K562 (cell line): ENCODE measurements around the gene PEX5. TPM values are rescaled to one million over a fixed set of nuclear protein-coding genes. Genes with fewer than 3 reads are reported as not detected.

Experiments used
- BRF1 ChIP-seq: IDR thresholded peaks from 3 replicates; pipeline ENCODE4 v1.6.1; 2011; ENCODE audit warnings: borderline replicate concordance, mild to moderate bottlenecking; ENCODE audit not compliant: insufficient read length; ENCODE audit errors: extremely low read depth
- ERF ChIP-seq: fragments of 450-650 bp; formaldehyde crosslinking; IDR thresholded peaks from 2 replicates; pipeline ENCODE4 v1.4.0; 2020; ENCODE audit warnings: mild to moderate bottlenecking, mixed read lengths
- FOXK2 ChIP-seq, 2 experiments: fragments of 450-650 bp; IDR thresholded peaks in 1 of 2; conservative IDR thresholded peaks in 1 of 2; 2 replicates each; pipeline ENCODE4 v1.6.1; 2016; ENCODE audit warnings: low read depth in 2 of 2, mild to moderate bottlenecking in 1 of 2
- GABPB2 ChIP-seq: fragments of 250-450 bp; sonication (Bioruptor Pico); conservative IDR thresholded peaks from 2 replicates; pipeline ENCODE4 v1.5.1; 2021; ENCODE audit warnings: mild to moderate bottlenecking
- HDAC6 ChIP-seq: IDR thresholded peaks from 2 replicates; pipeline ENCODE4 v1.6.1; 2012; ENCODE audit warnings: low read depth, mild to moderate bottlenecking, control low read depth, inconsistent platforms, low read length, moderate library complexity
- MXD1 ChIP-seq: fragments of 250-450 bp; sonication (Bioruptor Pico); IDR thresholded peaks from 2 replicates; pipeline ENCODE4 v1.8.0; 2021; ENCODE audit warnings: borderline replicate concordance, mild to moderate bottlenecking, moderate library complexity; ENCODE audit not compliant: poor library complexity, severe bottlenecking
- NBN ChIP-seq: fragments of 450-650 bp; IDR thresholded peaks from 2 replicates; pipeline ENCODE4 v1.6.1; 2016; ENCODE audit warnings: low read depth, mild to moderate bottlenecking
- POLR2G ChIP-seq: fragments of 200-400 bp; formaldehyde crosslinking; IDR thresholded peaks from 2 replicates; pipeline ENCODE4 v1.6.1; 2017; ENCODE audit warnings: low read depth, mild to moderate bottlenecking, antibody characterized with exemption, low read length, moderate library complexity
- RCOR1 ChIP-seq, 2 experiments: IDR thresholded peaks; 2 replicates each; pipeline ENCODE4 v1.6.1; 2012; ENCODE audit warnings: low read depth in 2 of 2, low read length in 2 of 2, borderline replicate concordance in 1 of 2, improper control_type of control experiment in 1 of 2
- ZFP91 ChIP-seq: sonication (generic); formaldehyde crosslinking; IDR thresholded peaks from 2 replicates; pipeline ENCODE4 v1.8.0; 2022; ENCODE audit warnings: mild to moderate bottlenecking, missing genetic modification reagents
- ZNF124 ChIP-seq: sonication (generic); formaldehyde crosslinking; IDR thresholded peaks from 2 replicates; pipeline ENCODE4 v1.8.1; 2022; ENCODE audit warnings: missing genetic modification reagents
- ZNF583 ChIP-seq: fragments of 250-450 bp; sonication (Bioruptor Pico); IDR thresholded peaks from 2 replicates; pipeline ENCODE4 v1.4.0; 2020
- ZNF778 ChIP-seq: fragments of 450-650 bp; formaldehyde crosslinking; IDR thresholded peaks from 2 replicates; pipeline ENCODE4 v1.4.0; 2020; ENCODE audit warnings: mild to moderate bottlenecking, moderate library complexity
- polyA plus RNA-seq, 8 experiments: library from polyadenylated mRNA; depleted of rRNA in 4 of 8; stranded (reverse) in 5 of 8; unstranded in 3 of 8; fragments of >200 nt; fragmentation: Nextera tagmentation in 2 of 8; fragmentation: Illumina TruSeq in 1 of 8; extraction: Ambion mirVana in 2 of 8; extraction: Trizol in 1 of 8; gene quantifications; 2 replicates each; pipeline versions ENCODE4 v1.2.1 to v1.2.3, GENCODE V29; 2011 to 2014; ENCODE audit warnings: inconsistent platforms in 1 of 8, missing spikeins in 1 of 8
- total RNA-seq, 7 experiments: library from RNA; depleted of rRNA in 6 of 7; stranded (reverse); fragments of >200 nt in 6 of 7; fragmentation: Illumina TruSeq in 2 of 7; extraction: Trizol in 2 of 7; gene quantifications; 2 replicates each; pipeline versions ENCODE4 v1.2.1 to v1.2.3, GENCODE V29; 2011 to 2021; ENCODE audit warnings: low replicate concordance in 1 of 7
- TF ChIP-seq, protein P1 (sequence below), 2 experiments: fragments of 450-650 bp in 1 of 2; sonication (generic) in 1 of 2; formaldehyde crosslinking in 1 of 2; IDR thresholded peaks; 2 replicates each; pipeline versions ENCODE4 v1.7.1 to v1.9.0; 2016 to 2022; ENCODE audit warnings: inconsistent platforms in 1 of 2, mild to moderate bottlenecking in 1 of 2, missing genetic modification reagents in 1 of 2

PEX5 gene
- total and polyA plus RNA-seq, 9 of the 15 experiments (the other 6 are each of a cell fraction or from before 2014, with no cell fraction given), result 1.4 to 26.1 (median 14.0) TPM

GRCh38 chr12:7189398-7190267 is at the start of gene PEX5 (continued):
- TF ChIP-seq, protein P1, sequence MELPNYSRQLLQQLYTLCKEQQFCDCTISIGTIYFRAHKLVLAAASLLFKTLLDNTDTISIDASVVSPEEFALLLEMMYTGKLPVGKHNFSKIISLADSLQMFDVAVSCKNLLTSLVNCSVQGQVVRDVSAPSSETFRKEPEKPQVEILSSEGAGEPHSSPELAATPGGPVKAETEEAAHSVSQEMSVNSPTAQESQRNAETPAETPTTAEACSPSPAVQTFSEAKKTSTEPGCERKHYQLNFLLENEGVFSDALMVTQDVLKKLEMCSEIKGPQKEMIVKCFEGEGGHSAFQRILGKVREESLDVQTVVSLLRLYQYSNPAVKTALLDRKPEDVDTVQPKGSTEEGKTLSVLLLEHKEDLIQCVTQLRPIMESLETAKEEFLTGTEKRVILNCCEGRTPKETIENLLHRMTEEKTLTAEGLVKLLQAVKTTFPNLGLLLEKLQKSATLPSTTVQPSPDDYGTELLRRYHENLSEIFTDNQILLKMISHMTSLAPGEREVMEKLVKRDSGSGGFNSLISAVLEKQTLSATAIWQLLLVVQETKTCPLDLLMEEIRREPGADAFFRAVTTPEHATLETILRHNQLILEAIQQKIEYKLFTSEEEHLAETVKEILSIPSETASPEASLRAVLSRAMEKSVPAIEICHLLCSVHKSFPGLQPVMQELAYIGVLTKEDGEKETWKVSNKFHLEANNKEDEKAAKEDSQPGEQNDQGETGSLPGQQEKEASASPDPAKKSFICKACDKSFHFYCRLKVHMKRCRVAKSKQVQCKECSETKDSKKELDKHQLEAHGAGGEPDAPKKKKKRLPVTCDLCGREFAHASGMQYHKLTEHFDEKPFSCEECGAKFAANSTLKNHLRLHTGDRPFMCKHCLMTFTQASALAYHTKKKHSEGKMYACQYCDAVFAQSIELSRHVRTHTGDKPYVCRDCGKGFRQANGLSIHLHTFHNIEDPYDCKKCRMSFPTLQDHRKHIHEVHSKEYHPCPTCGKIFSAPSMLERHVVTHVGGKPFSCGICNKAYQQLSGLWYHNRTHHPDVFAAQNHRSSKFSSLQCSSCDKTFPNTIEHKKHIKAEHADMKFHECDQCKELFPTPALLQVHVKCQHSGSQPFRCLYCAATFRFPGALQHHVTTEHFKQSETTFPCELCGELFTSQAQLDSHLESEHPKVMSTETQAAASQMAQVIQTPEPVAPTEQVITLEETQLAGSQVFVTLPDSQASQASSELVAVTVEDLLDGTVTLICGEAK (IDR thresholded peaks at IDR 0.05), result peak; percentile 18; the same call in 1 of the 2 replicates
- TF ChIP-seq, protein P1 (CRISPR knock-in tag; IDR thresholded peaks at IDR 0.05), result no peak
- no peak for TF ChIP-seq MXD1 (CRISPR knock-in tag)
- TF ChIP-seq ZNF778 (CRISPR knock-in tag), result no peak
- no peak for TF ChIP-seq GABPB2
- no peak for TF ChIP-seq FOXK2 (conservative IDR thresholded peaks at IDR 0.05 in 1 of 2, IDR thresholded peaks at IDR 0.05 in 1 of 2; ENCODE audit: low read depth in 2 of 2)
- TF ChIP-seq ZNF583 (CRISPR knock-in tag), result no peak
- TF ChIP-seq ZNF124 (CRISPR knock-in tag), result no peak
- TF ChIP-seq ZFP91 (CRISPR knock-in tag), result peak; percentile 97
- TF ChIP-seq RCOR1 (IDR thresholded peaks at IDR 0.05; ENCODE audit: borderline replicate concordance in 1 of 2, low read depth in 2 of 2, low read length in 2 of 2), result peak in 1 of 2 experiments; percentile 28; a peak in 1 of 4 replicates
- no peak for TF ChIP-seq ERF
- TF ChIP-seq HDAC6, result no peak
- no peak for TF ChIP-seq BRF1
- no peak for TF ChIP-seq NBN
- TF ChIP-seq POLR2G, result peak; percentile 55; the same call in 1 of the 2 replicates
- TF ChIP-seq, all 486 proteins: peak for 36
